Breast epithelium (tissue), 4 donors: ENCODE results near the gene KCNH4. TPM values are rescaled to one million over a fixed set of nuclear protein-coding genes. Genes with fewer than 3 reads are reported as not detected.

Experiments used
- DNase-seq, 2 donors: peaks; one replicate each; pipeline ENCODE4 v3.0.0-alpha.2; 2019; ENCODE audit warnings: low spot score in 2 of 2
- H3K27ac ChIP-seq, 2 donors: fragments of 200-600 bp; sonication (generic) in 1 of 2; one replicate each; pipeline ENCODE4 v1.5.1; 2016 to 2019; ENCODE audit warnings: mild to moderate bottlenecking in 1 of 2
- H3K27me3 ChIP-seq, 2 donors: fragments of 200-600 bp; sonication (generic) in 1 of 2; one replicate each; pipeline versions ENCODE4 v1.5.1 to v1.6.0; 2017 to 2019; ENCODE audit warnings: control low read depth in 1 of 2, mild to moderate bottlenecking in 1 of 2
- H3K36me3 ChIP-seq: fragments of 200-600 bp; one replicate; pipeline ENCODE4 v1.5.1; 2019
- H3K4me1 ChIP-seq, 2 donors: fragments of 200-600 bp; sonication (generic); one replicate each; pipeline ENCODE4 v1.5.1; 2016 to 2019; ENCODE audit warnings: control low read depth in 1 of 2
- H3K4me3 ChIP-seq, 3 donors: fragments of 200-600 bp; sonication (generic); 1 replicate in 2 of 3; 2 replicates in 1 of 3; pipeline ENCODE4 v1.5.1; 2016 to 2019; ENCODE audit warnings: mild to moderate bottlenecking in 3 of 3, moderate library complexity in 2 of 3
- H3K9me3 ChIP-seq, 2 donors: fragments of 200-600 bp; sonication (generic) in 1 of 2; one replicate each; pipeline ENCODE4 v1.5.1; 2016 to 2019; ENCODE audit warnings: control low read depth in 1 of 2
- CTCF ChIP-seq, 3 donors: fragments of 450-650 bp; IDR thresholded peaks; one replicate each; pipeline ENCODE4 v1.5.1; 2016 to 2017; ENCODE audit warnings: antibody characterized with exemption in 3 of 3, mild to moderate bottlenecking in 3 of 3, moderate library complexity in 3 of 3
- POLR2A ChIP-seq: fragments of 450-650 bp; IDR thresholded peaks from one replicate; pipeline ENCODE4 v1.6.1; 2016; ENCODE audit warnings: antibody characterized with exemption, mild to moderate bottlenecking, moderate library complexity
- POLR2AphosphoS5 ChIP-seq, 3 donors: sonication (generic); formaldehyde crosslinking; IDR thresholded peaks; one replicate each; pipeline ENCODE4 v1.6.1; 2017; ENCODE audit warnings: antibody characterized with exemption in 3 of 3
- intact Hi-C: fragments of 100-400 bp; cut with DNase I; formaldehyde crosslinking; loops from one replicate; pipeline ENCODE4 v1.15.1; 2023; ENCODE audit warnings: low total_unique reads
- total RNA-seq, 3 donors: library from RNA; depleted of rRNA; stranded (reverse); fragments of >200 nt; gene quantifications; one replicate each; pipeline ENCODE4 v1.1.0, GENCODE V29; 2016

The KCNH4 gene
- total RNA-seq, 3 donors from 2014 or later: under 0.01 TPM; not detected in 2

- intact Hi-C loops: loop anchor here (5.0 kb wide), 1 partner anchor 83 kb away; no protein-coding TSS in a partner anchor
- peaks cover 6 to 9% of the 10 kb centered on the region in 2 donors for H3K4me1 ChIP-seq
- H3K27ac ChIP-seq: peak overlapping the region in 1 of 2 donors; percentile 91
- TF ChIP-seq POLR2A (no peak), POLR2AphosphoS5 (IDR thresholded peaks at IDR 0.05) (no peak), CTCF (IDR thresholded peaks at IDR 0.05) (no peak)
- no peak for DNase-seq
- H3K27me3 ChIP-seq: no peaks in the 10 kb centered on the region
- H3K9me3 ChIP-seq: no peaks in the 10 kb centered on the region
- H3K4me3 ChIP-seq: no peak overlapping the region
- H3K36me3 ChIP-seq: no peaks in the 10 kb centered on the region
Observed at GRCh38 chr17:42110301-42111264, 70.4 kb downstream of the KCNH4 start.

- intact Hi-C loops: loop anchor here (10.0 kb wide), 1 partner anchor 144 kb away; the partner anchor contains the start of gene CNP
Observed at GRCh38 chr17:42109086-42109485, 71.9 kb downstream of the KCNH4 start.

GRCh38 chr17:42107597-42108576 is 73.1 kb downstream of the KCNH4 start:
- TF ChIP-seq POLR2AphosphoS5 (IDR thresholded peaks at IDR 0.05): no peak
- TF ChIP-seq CTCF (IDR thresholded peaks at IDR 0.05): no peak
- no peak for TF ChIP-seq POLR2A
- H3K27ac ChIP-seq: no peak overlapping the region
- peaks cover 2 to 5% of the 10 kb centered on the region in 2 donors for H3K4me1 ChIP-seq
- DNase-seq: no peak
- no peaks in the 10 kb centered on the region for H3K27me3 ChIP-seq
- H3K4me3 ChIP-seq: peak overlapping the region in 1 of 3 donors; percentile 36
- H3K36me3 ChIP-seq: no peaks in the 10 kb centered on the region
- no peaks in the 10 kb centered on the region for H3K9me3 ChIP-seq
- intact Hi-C loops: loop anchor here (10.0 kb wide), 1 partner anchor 143 kb away; the partner anchor contains the start of gene CNP

More at GRCh38 chr17:42109086-42109485, 71.9 kb downstream of the KCNH4 start:
- no peaks in the 10 kb centered on the region for H3K27me3 ChIP-seq
- H3K4me1 ChIP-seq: peaks cover 6 to 9% of the 10 kb centered on the region in 2 donors
- no peak overlapping the region for H3K27ac ChIP-seq
- H3K4me3 ChIP-seq: no peak overlapping the region
- TF ChIP-seq POLR2A: no peak
- no peak for TF ChIP-seq CTCF (IDR thresholded peaks at IDR 0.05)
- no peak for TF ChIP-seq POLR2AphosphoS5 (IDR thresholded peaks at IDR 0.05)
- H3K36me3 ChIP-seq: no peaks in the 10 kb centered on the region
- DNase-seq: no peak
- H3K9me3 ChIP-seq: no peaks in the 10 kb centered on the region

- no peak for DNase-seq
- H3K9me3 ChIP-seq: no peaks in the 10 kb centered on the region
- peak overlapping the region in 1 of 3 donors; percentile 36 for H3K4me3 ChIP-seq
- H3K27ac ChIP-seq: no peak overlapping the region
- H3K27me3 ChIP-seq: no peaks in the 10 kb centered on the region
- TF ChIP-seq CTCF (IDR thresholded peaks at IDR 0.05): no peak
- TF ChIP-seq POLR2AphosphoS5 (IDR thresholded peaks at IDR 0.05): no peak
- no peak for TF ChIP-seq POLR2A
- no peaks in the 10 kb centered on the region for H3K36me3 ChIP-seq
- intact Hi-C loops: loop anchor here (10.0 kb wide), 1 partner anchor 142 kb away; the partner anchor contains the start of gene CNP
- H3K4me1 ChIP-seq: peaks cover 0 to 3% of the 10 kb centered on the region in 2 donors
Observed at GRCh38 chr17:42107124-42107523, 73.8 kb downstream of the KCNH4 start.

Other genes with a start within 250 kb of the KCNH4 start
- 10 to 100 TPM; 51.8 to 55.5 (median 53.7) TPM for gene CNP, start 214.3 kb downstream of the KCNH4 start, total RNA-seq
- gene DNAJC7, start 163.7 kb downstream of the KCNH4 start, total RNA-seq: 10 to 100 TPM; 69.7 to 73.7 (median 70.4) TPM
- 10 to 100 TPM; 21.6 to 33.8 (median 22.5) TPM for gene NKIRAS2, start 161.1 kb downstream of the KCNH4 start, total RNA-seq
- gene C17orf113, start 130.5 kb downstream of the KCNH4 start, total RNA-seq: 1 to 10 TPM; 1.3 to 4.0 (median 2.3) TPM
- gene ZNF385C, start 82.7 kb downstream of the KCNH4 start, total RNA-seq: 1 to 10 TPM in 1 of 3 donors, under 1 TPM in 2; 0.48 to 1.0 (median 0.66) TPM
- 10 to 100 TPM; 13.1 to 22.8 (median 13.4) TPM for gene DHX58, start 68.4 kb downstream of the KCNH4 start, total RNA-seq
- gene KAT2A, start 59.8 kb downstream of the KCNH4 start, total RNA-seq: 10 to 100 TPM; 22.7 to 55.8 (median 54.4) TPM
- gene HSPB9, start 58.3 kb downstream of the KCNH4 start, total RNA-seq: under 1 TPM in 1 of 3 donors, not detected in 2; 0.48 TPM
- gene RAB5C, start 26.2 kb downstream of the KCNH4 start, total RNA-seq: 100 to 1,000 TPM; 114 to 146 (median 117) TPM
- not detected for gene HCRT, start 4.3 kb upstream of the KCNH4 start, total RNA-seq
- gene GHDC, start 13.4 kb upstream of the KCNH4 start, total RNA-seq: 10 to 100 TPM; 29.1 to 53.0 (median 33.1) TPM
- gene STAT5B, start 95.2 kb upstream of the KCNH4 start, total RNA-seq: 100 to 1,000 TPM in 2 of 3 donors, 10 to 100 TPM in 1; 97.2 to 130 (median 101) TPM
- 100 to 1,000 TPM in 1 of 3 donors, 10 to 100 TPM in 2; 72.8 to 363 (median 78.9) TPM for gene STAT5A, start 107.4 kb upstream of the KCNH4 start, total RNA-seq
- 100 to 1,000 TPM; 193 to 322 (median 238) TPM for gene STAT3, start 207.3 kb upstream of the KCNH4 start, total RNA-seq
- 100 to 1,000 TPM; 288 to 554 (median 306) TPM for gene CAVIN1, start 242.1 kb upstream of the KCNH4 start, total RNA-seq